Stomach (tissue), 9 donors: ENCODE results near the gene STXBP2. TPM values are rescaled to one million over a fixed set of nuclear protein-coding genes. Genes with fewer than 3 reads are reported as not detected.

Experiments used
- DNase-seq, 2 donors: peaks; one replicate each; pipeline versions ENCODE4 v3.0.0 to v3.0.0-alpha.2; 2013 to 2019
- H3K27ac ChIP-seq, 5 donors: fragments of 200-600 bp in 4 of 5; sonication (generic) in 4 of 5; one replicate each; pipeline ENCODE4 v1.5.1; 2013 to 2019; ENCODE audit warnings: mild to moderate bottlenecking in 1 of 5, moderate library complexity in 1 of 5
- H3K27me3 ChIP-seq, 3 donors: fragments of 200-600 bp; sonication (generic); one replicate each; pipeline ENCODE4 v1.5.1; 2017 to 2019; ENCODE audit warnings: mixed run types in 1 of 3
- H3K36me3 ChIP-seq, 4 donors: fragments of 200-600 bp; sonication (generic); 1 replicate in 3 of 4; 2 replicates in 1 of 4; pipeline ENCODE4 v1.5.1; 2016 to 2019
- H3K4me1 ChIP-seq, 4 donors: fragments of 200-600 bp; sonication (generic); one replicate each; pipeline ENCODE4 v1.5.1; 2016 to 2019
- H3K4me3 ChIP-seq, 4 donors: fragments of 200-600 bp; sonication (generic) in 3 of 4; one replicate each; pipeline ENCODE4 v1.5.1; 2016 to 2019; ENCODE audit warnings: mild to moderate bottlenecking in 1 of 4
- H3K9me3 ChIP-seq, 4 donors: fragments of 200-600 bp; sonication (generic); one replicate each; pipeline ENCODE4 v1.5.1; 2016 to 2019
- CTCF ChIP-seq, 7 experiments: fragments of 450-650 bp in 4 of 7; fragments of 200-600 bp in 3 of 7; sonication (generic) in 3 of 7; IDR thresholded peaks; one replicate each; pipeline ENCODE4 v1.5.1; 2016 to 2019; ENCODE audit warnings: antibody characterized with exemption in 7 of 7, control low read depth in 2 of 7, mild to moderate bottlenecking in 1 of 7
- EP300 ChIP-seq: sonication (generic); formaldehyde crosslinking; IDR thresholded peaks from one replicate; pipeline ENCODE4 v1.6.1; 2017; ENCODE audit warnings: antibody characterized with exemption
- POLR2A ChIP-seq, 4 donors: fragments of 450-650 bp; IDR thresholded peaks; one replicate each; pipeline ENCODE4 v1.6.1; 2016; ENCODE audit warnings: antibody characterized with exemption in 4 of 4, control low read depth in 2 of 4, mild to moderate bottlenecking in 1 of 4, moderate library complexity in 1 of 4
- POLR2AphosphoS5 ChIP-seq, 3 donors: sonication (generic); formaldehyde crosslinking; IDR thresholded peaks; one replicate each; pipeline ENCODE4 v1.6.1; 2016; ENCODE audit warnings: antibody characterized with exemption in 3 of 3
- WGBS, 5 donors: extraction: QIAGEN DNeasy Blood & Tissue Kit in 3 of 5; methylation state at CpG; one replicate each; pipeline versions ENCODE4 v1.1.5 to v1.1.7; 2013 to 2018; 5-methylcytosine and 5-hydroxymethylcytosine counted together
- intact Hi-C: fragments of 100-400 bp; cut with DNase I; formaldehyde crosslinking; loops from one replicate; pipeline ENCODE4 v1.15.1; 2023; ENCODE audit warnings: low total_unique reads
- polyA plus RNA-seq, 3 donors: library from polyadenylated mRNA; stranded (reverse); fragments of 200-250 nt; gene quantifications; one replicate each; pipeline ENCODE4 v1.2.3, GENCODE V29; 2013
- total RNA-seq, 5 donors: library from RNA; depleted of rRNA; stranded (reverse); fragments of >200 nt; gene quantifications; one replicate each; pipeline versions ENCODE4 v1.1.0 to v1.2.3, GENCODE V29; 2014 to 2016
- donor health status: healthy with polysubstance abuse.
- donor health status: Bipolar disorder and iron deficiency.
- donor health status: healthy.

Gene STXBP2
- total and polyA plus RNA-seq, 8 donors: 46.6 to 734 (median 138) TPM

GRCh38 chr19:7605490-7606222, 31.3 kb upstream of the STXBP2 start:
- peaks cover 0 to 50% (median 0%) of the 10 kb centered on the region in 3 donors for H3K27me3 ChIP-seq
- DNase-seq: peak in 1 of 2 donors; percentile 37
- no peak overlapping the region for H3K27ac ChIP-seq
- intact Hi-C loops: no loop called here
- H3K36me3 ChIP-seq: peaks cover 2 to 55% (median 44%) of the 10 kb centered on the region in 4 donors
- no peaks in the 10 kb centered on the region for H3K9me3 ChIP-seq
- H3K4me3 ChIP-seq: no peak overlapping the region
- H3K4me1 ChIP-seq: peaks cover 0 to 31% (median 26%) of the 10 kb centered on the region in 4 donors
- no peak for TF ChIP-seq POLR2AphosphoS5 (IDR thresholded peaks at IDR 0.05)
- TF ChIP-seq POLR2A (IDR thresholded peaks at IDR 0.05): no peak
- TF ChIP-seq CTCF (IDR thresholded peaks at IDR 0.05): no peak
- no peak for TF ChIP-seq EP300
- 69 to 79% (median 73%) methylated on average over 12 to 14 of the region's 14 CpGs for WGBS, 5 donors

- Histone ChIP-seq H3K4me3 (no peak overlapping the region), H3K9me3 (no peaks in the 10 kb centered on the region), H3K36me3 (peaks cover 3 to 61% (median 51%) of the 10 kb centered on the region in 4 donors), H3K4me1 (peaks cover 0 to 31% (median 26%) of the 10 kb centered on the region in 4 donors), H3K27me3 (peaks cover 0 to 49% (median 0%) of the 10 kb centered on the region in 3 donors), H3K27ac (no peak overlapping the region)
- DNase-seq: peak in 1 of 2 donors; percentile 1
- 87 to 91% (median 89%) methylated on average over 14 to 17 of the region's 17 CpGs; no CpG with 5 or more reads in 1 of the 5 donors for WGBS, 5 donors
- TF ChIP-seq POLR2A (IDR thresholded peaks at IDR 0.05) (no peak), EP300 (no peak), CTCF (IDR thresholded peaks at IDR 0.05) (no peak), POLR2AphosphoS5 (IDR thresholded peaks at IDR 0.05) (no peak)
- intact Hi-C loops: no loop called here
Observed at GRCh38 chr19:7606289-7606688, 30.6 kb upstream of the STXBP2 start.

GRCh38 chr19:7607212-7607873, 29.6 kb upstream of the STXBP2 start:
- H3K9me3 ChIP-seq: no peaks in the 10 kb centered on the region
- peaks cover 0 to 23% (median 20%) of the 10 kb centered on the region in 4 donors for H3K4me1 ChIP-seq
- TF ChIP-seq POLR2A (IDR thresholded peaks at IDR 0.05): no peak
- no peak for TF ChIP-seq EP300
- no peak overlapping the region for H3K27ac ChIP-seq
- no peak overlapping the region for H3K4me3 ChIP-seq
- H3K27me3 ChIP-seq: peaks cover 0 to 40% (median 0%) of the 10 kb centered on the region in 3 donors
- H3K36me3 ChIP-seq: peaks cover 8 to 72% (median 61%) of the 10 kb centered on the region in 4 donors
- DNase-seq: peak in 1 of 2 donors; percentile 1
- WGBS, 5 donors: 84 to 90% (median 85%) methylated on average over 8 to 10 of the region's 10 CpGs
- intact Hi-C loops: no loop called here

GRCh38 chr19:7607874-7608560, 28.9 kb upstream of the STXBP2 start:
- intact Hi-C loops: no loop called here
- Histone ChIP-seq H3K27me3 (peaks cover 0 to 34% (median 0%) of the 10 kb centered on the region in 3 donors), H3K36me3 (peaks cover 10 to 78% (median 67%) of the 10 kb centered on the region in 4 donors), H3K4me1 (peaks cover 0 to 16% (median 14%) of the 10 kb centered on the region in 4 donors), H3K9me3 (no peaks in the 10 kb centered on the region), H3K27ac (no peak overlapping the region), H3K4me3 (no peak overlapping the region)
- TF ChIP-seq CTCF (IDR thresholded peaks at IDR 0.05): no peak
- TF ChIP-seq POLR2AphosphoS5 (IDR thresholded peaks at IDR 0.05): no peak
- TF ChIP-seq POLR2A (IDR thresholded peaks at IDR 0.05): no peak
- TF ChIP-seq EP300: no peak
- 90 to 94% (median 91%) methylated on average over 14 to 25 of the region's 25 CpGs for WGBS, 5 donors
- DNase-seq: peak in 1 of 2 donors; percentile 1
